T-cell (primary cell): Measurements from ENCODE around the gene FAM184A. TPM values are rescaled to one million over a fixed set of nuclear protein-coding genes. Genes with fewer than 3 reads are reported as not detected.
"Not testable (repeated sequence)": the region's sequence is repeated elsewhere in the genome, so short reads cannot be mapped to it uniquely, and the experiment has no call there.

Experiments
- ATAC-seq, 4 experiments: fragments of 200-7000 bp in 3 of 4; fragments of 150-1000 bp in 1 of 4; cut with Tn5 transposase; replicated peaks in 1 of 4; 1 replicate in 3 of 4; 2 replicates in 1 of 4; pipeline ENCODE4 v1.10.0; 2021; ENCODE audit warnings: moderate library complexity in 3 of 4, mild to moderate bottlenecking in 2 of 4, moderate number of reproducible peaks in 1 of 4
- CTCF ChIA-PET, 2 donors: fragments of 300-600 bp; sonication (Branson Sonifier 250); formaldehyde crosslinking; loops; one replicate each; lab custom pipeline; 2022; ENCODE audit warnings: antibody characterized with exemption in 2 of 2; lab: Charles Lee
- POLR2A ChIA-PET, 2 donors: fragments of 300-600 bp; sonication (Branson Sonifier 250); formaldehyde crosslinking; loops; one replicate each; lab custom pipeline; 2022; ENCODE audit warnings: antibody characterized with exemption in 2 of 2; lab: Charles Lee
- DNase-seq, 35 experiments: peaks; one replicate each; pipeline versions ENCODE4 v3.0.0 to v3.0.0-alpha.2; 2013 to 2023
- H3K27ac ChIP-seq: one replicate; pipeline ENCODE4 v1.5.1; 2013; ENCODE audit warnings: low read length
- H3K27me3 ChIP-seq, 2 experiments: replicated peaks in 1 of 2; 1 replicate in 1 of 2; 2 replicates in 1 of 2; pipeline versions ENCODE4 v1.6.1 to v1.7.0; 2013; ENCODE audit warnings: low read length in 1 of 2, mixed read lengths in 1 of 2; ENCODE audit not compliant: control insufficient read depth in 2 of 2, insufficient read depth in 2 of 2; ENCODE audit errors: extremely low read depth in 1 of 2
- H3K36me3 ChIP-seq, 2 donors: 1 replicate in 1 of 2; 2 replicates in 1 of 2; pipeline versions ENCODE4 v1.6.1 to v1.7.0; 2013; ENCODE audit warnings: low read length in 1 of 2; ENCODE audit not compliant: control insufficient read depth in 2 of 2, insufficient read depth in 1 of 2; ENCODE audit errors: extremely low read depth in 1 of 2
- H3K4me1 ChIP-seq, 2 experiments: 1 replicate in 1 of 2; 2 replicates in 1 of 2; pipeline versions ENCODE4 v1.6.1 to v1.7.0; 2013; ENCODE audit warnings: low read length in 2 of 2, mixed read lengths in 1 of 2; ENCODE audit not compliant: insufficient read depth in 2 of 2, control insufficient read depth in 1 of 2; ENCODE audit errors: extremely low read depth in 1 of 2
- H3K4me3 ChIP-seq, 2 donors: 1 replicate in 1 of 2; 2 replicates in 1 of 2; pipeline versions ENCODE4 v1.5.1 to v1.7.0; 2013; ENCODE audit warnings: mild to moderate bottlenecking in 2 of 2, low read length in 1 of 2, moderate library complexity in 1 of 2; ENCODE audit not compliant: control insufficient read depth in 1 of 2; ENCODE audit errors: extremely low read depth in 1 of 2
- H3K9me3 ChIP-seq: 2 replicates; pipeline ENCODE4 v1.7.0; 2013
- H3K27ac Mint-ChIP-seq, 2 donors: one replicate each; pipeline ENCODE4 v1.8.0; 2020 to 2021; ENCODE audit warnings: mild to moderate bottlenecking in 2 of 2, mixed read lengths in 2 of 2
- H3K27me3 Mint-ChIP-seq, 2 donors: one replicate each; pipeline ENCODE4 v1.8.0; 2021 to 2022; ENCODE audit warnings: mixed read lengths in 2 of 2
- H3K36me3 Mint-ChIP-seq: one replicate; pipeline ENCODE4 v1.8.0; 2021; ENCODE audit warnings: mixed read lengths
- H3K4me1 Mint-ChIP-seq, 3 donors: one replicate each; pipeline ENCODE4 v1.8.0; 2020 to 2022; ENCODE audit warnings: mixed read lengths in 3 of 3, mild to moderate bottlenecking in 1 of 3
- H3K4me3 Mint-ChIP-seq, 3 donors: one replicate each; pipeline ENCODE4 v1.8.0; 2020 to 2022; ENCODE audit warnings: mild to moderate bottlenecking in 3 of 3, mixed read lengths in 3 of 3, moderate library complexity in 3 of 3
- H3K9me3 Mint-ChIP-seq, 3 donors: one replicate each; pipeline ENCODE4 v1.8.0; 2020 to 2022; ENCODE audit warnings: mixed read lengths in 3 of 3
- WGBS: methylation state at CpG from one replicate; pipeline ENCODE4 v1.1.5; 2013; ENCODE audit warnings: missing lambda C conversion rate; ENCODE audit not compliant: insufficient coverage; 5-methylcytosine and 5-hydroxymethylcytosine counted together
- total RNA-seq, 35 experiments: library from RNA in 6 of 35; stranded (reverse) in 6 of 35; fragments of 120-200 nt in 1 of 35; gene quantifications; one replicate each; pipeline versions ENCODE4 v1.2.1 to v1.2.4 and lab custom pipeline; 2013 to 2026

Gene FAM184A
- total RNA-seq, 5 donors from 2014 or later (not counting 1 experiment from before 2014, with no cell fraction given) = 3.6 to 6.4 (median 5.1) TPM

DNA sequence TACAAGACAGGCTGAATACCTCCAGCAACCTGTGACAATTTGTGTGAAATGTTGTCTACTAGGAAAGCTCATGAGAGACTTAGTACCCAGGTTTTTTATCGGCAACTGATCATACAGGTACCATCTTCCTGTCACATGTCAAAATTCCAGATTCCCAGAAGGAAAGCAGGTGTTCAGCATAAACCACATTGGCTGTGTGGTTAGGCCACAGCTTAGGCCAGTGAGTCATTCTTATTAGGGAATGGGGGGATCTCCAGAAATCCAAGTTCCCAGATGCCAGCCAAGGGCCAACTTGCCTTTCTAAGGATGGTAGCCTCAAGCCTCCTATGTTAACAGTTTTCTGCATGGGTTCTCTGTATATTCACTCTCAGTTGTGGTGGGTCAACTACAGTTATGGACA is 65.9 kb downstream of the FAM184A start:
- Mint-ChIP-seq H3K4me3 (no peak overlapping the region), H3K36me3 (peaks cover 32% of the 10 kb centered on the region), H3K27ac (no peak overlapping the region), H3K4me1 (no peaks in the 10 kb centered on the region), H3K27me3 (no peaks in the 10 kb centered on the region), H3K9me3 (peaks cover 0 to 11% (median 7%) of the 10 kb centered on the region in 3 donors)
- Histone ChIP-seq H3K36me3 (no peaks in the 10 kb centered on the region), H3K4me1 (no peaks in the 10 kb centered on the region), H3K27ac (no peak overlapping the region), H3K27me3 (no peaks in the 10 kb centered on the region), H3K9me3 (no peaks in the 10 kb centered on the region), H3K4me3 (no peak overlapping the region)
- WGBS = no CpG with 5 or more reads among the region's 1 CpG
- ChIA-PET CTCF (no interaction called here), POLR2A (no interaction called here)
- DNase-seq = no peak
- ATAC-seq = no peak

DNA sequence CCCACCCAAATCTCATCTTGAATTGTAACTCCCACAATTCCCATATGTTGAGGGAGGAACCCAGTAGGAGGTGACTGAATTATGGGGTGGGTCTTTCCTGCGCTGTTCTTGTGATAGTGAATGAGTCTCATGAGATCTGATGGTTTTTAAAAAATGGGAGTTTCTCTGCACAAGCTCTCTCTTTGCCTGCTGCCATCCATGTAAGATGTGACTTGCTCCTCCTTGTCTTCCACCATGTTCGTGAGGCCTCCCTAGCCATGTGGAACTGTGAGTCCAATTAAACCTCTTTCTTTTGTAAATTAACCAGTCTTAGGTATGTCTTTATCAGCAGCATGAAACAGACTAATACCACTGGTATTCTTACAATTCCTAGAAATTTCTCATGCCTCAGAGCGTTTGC is 69.2 kb downstream of the FAM184A start:
- H3K9me3 Mint-ChIP-seq = peaks cover 0 to 11% (median 7%) of the 10 kb centered on the region in 3 donors
- POLR2A ChIA-PET, H3K36me3 ChIP-seq, H3K9me3 ChIP-seq, H3K4me1 ChIP-seq, DNase-seq, H3K27me3 Mint-ChIP-seq, H3K27me3 ChIP-seq, H3K4me3 Mint-ChIP-seq, H3K4me3 ChIP-seq, CTCF ChIA-PET, H3K27ac Mint-ChIP-seq, H3K4me1 Mint-ChIP-seq, H3K27ac ChIP-seq, ATAC-seq: not testable (repeated sequence)
- 100% methylated on average over 2 of the region's 3 CpGs for WGBS
- H3K36me3 Mint-ChIP-seq = peaks cover 23% of the 10 kb centered on the region

DNA sequence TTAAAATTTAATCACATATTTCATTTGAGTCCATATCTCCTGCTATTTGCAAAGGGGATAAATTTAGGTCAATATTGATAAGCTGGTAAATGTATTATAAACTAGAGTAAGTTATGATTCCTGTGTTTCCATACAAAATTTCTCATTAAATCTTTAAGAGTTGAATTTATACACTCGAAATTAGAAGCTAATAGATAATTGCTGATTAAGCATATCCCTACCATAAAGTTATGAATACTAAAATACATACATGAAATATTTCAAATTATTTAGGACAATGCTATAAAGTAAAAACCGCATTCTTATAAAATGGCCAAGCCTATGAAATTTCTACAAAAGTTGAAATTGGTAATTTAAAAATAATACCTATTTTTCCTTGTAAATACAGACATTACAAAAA is 71.5 kb downstream of the FAM184A start:
- Mint-ChIP-seq H3K36me3 (peaks cover 23% of the 10 kb centered on the region), H3K9me3 (peaks cover 0 to 11% (median 7%) of the 10 kb centered on the region in 3 donors), H3K4me3 (no peak overlapping the region), H3K27ac (no peak overlapping the region), H3K4me1 (no peaks in the 10 kb centered on the region), H3K27me3 (no peaks in the 10 kb centered on the region)
- no peak for ATAC-seq
- WGBS = no CpG with 5 or more reads among the region's 2 CpGs
- DNase-seq = no peak
- CTCF ChIA-PET = interaction anchor here in 1 of 2 donors (1.2 kb wide), 1 partner anchor 104 kb away, joined by 4 read pairs; no protein-coding TSS in a partner anchor
- Histone ChIP-seq H3K9me3 (no peaks in the 10 kb centered on the region), H3K4me3 (no peak overlapping the region), H3K27ac (no peak overlapping the region), H3K27me3 (no peaks in the 10 kb centered on the region), H3K4me1 (no peaks in the 10 kb centered on the region), H3K36me3 (no peaks in the 10 kb centered on the region)
- POLR2A ChIA-PET = interaction anchor here in 1 of 2 donors (0.7 kb wide), 1 partner anchor 206 kb away, joined by 4 read pairs; no protein-coding TSS in a partner anchor

DNA sequence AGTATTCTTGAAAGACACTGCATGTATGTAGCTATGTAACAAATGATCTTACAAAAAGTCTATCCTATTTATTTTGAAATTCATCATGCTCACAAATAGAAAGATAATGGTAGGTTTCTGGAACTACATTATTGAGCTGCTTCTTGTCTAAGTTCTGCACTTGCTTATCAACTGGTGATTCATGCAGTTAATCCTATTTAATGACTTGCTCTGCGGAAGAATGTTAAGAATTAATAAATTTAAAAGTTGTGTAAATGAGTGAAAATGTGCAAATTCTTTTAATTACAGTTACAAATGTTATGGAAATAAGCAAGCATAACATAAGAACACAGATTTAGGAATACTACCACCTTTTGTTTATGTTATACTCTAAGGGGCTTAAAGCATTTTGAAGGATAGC is 76.4 kb downstream of the FAM184A start:
- POLR2A ChIA-PET = no interaction called here
- no peak overlapping the region for H3K27ac Mint-ChIP-seq
- no peaks in the 10 kb centered on the region for H3K27me3 Mint-ChIP-seq
- peaks cover 5 to 11% (median 8%) of the 10 kb centered on the region in 3 donors for H3K4me1 Mint-ChIP-seq
- Histone ChIP-seq H3K36me3 (no peaks in the 10 kb centered on the region), H3K4me1 (no peaks in the 10 kb centered on the region), H3K9me3 (no peaks in the 10 kb centered on the region), H3K4me3 (no peak overlapping the region), H3K27me3 (no peaks in the 10 kb centered on the region), H3K27ac (no peak overlapping the region)
- ATAC-seq (no peak), DNase-seq (no peak)
- H3K9me3 Mint-ChIP-seq = no peaks in the 10 kb centered on the region
- H3K4me3 Mint-ChIP-seq = no peak overlapping the region
- peaks cover 8% of the 10 kb centered on the region for H3K36me3 Mint-ChIP-seq
- CTCF ChIA-PET = interaction anchor here in 1 of 2 donors (1.1 kb wide), 1 partner anchor 12 kb away, joined by 3 read pairs; no protein-coding TSS in a partner anchor
- WGBS = no CpG with 5 or more reads among the region's 1 CpG

DNA sequence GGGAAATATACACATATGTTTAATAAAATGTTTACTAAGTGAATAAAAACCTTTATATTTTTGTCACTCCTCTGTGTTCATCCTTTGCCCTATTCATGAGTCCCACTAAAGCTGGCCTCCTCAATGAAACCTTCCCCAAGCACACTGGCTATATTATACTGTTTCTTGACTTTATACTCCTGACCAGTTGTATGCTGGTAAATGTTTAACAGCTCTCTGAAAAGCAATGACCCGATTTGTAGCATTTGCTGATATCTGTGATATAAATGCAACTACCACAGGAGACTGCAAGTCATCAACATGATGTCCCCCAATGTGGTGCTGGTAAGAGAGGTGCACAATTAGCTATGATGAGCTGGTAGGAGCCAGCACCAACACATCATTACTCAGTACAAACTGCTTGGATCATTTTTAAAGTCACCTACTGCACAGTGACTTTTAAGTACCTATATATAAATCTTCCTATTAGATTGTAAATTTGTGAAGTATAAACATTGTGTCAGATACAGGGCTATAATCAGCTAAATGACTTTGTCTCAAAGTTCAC is 78.9 kb downstream of the FAM184A start:
- DNase-seq (no peak), ATAC-seq (no peak)
- Mint-ChIP-seq H3K27ac (no peak overlapping the region), H3K27me3 (no peaks in the 10 kb centered on the region), H3K4me1 (peaks cover 5 to 11% (median 8%) of the 10 kb centered on the region in 3 donors), H3K9me3 (no peaks in the 10 kb centered on the region), H3K4me3 (no peak overlapping the region), H3K36me3 (peaks cover 5% of the 10 kb centered on the region)
- POLR2A ChIA-PET = no interaction called here
- CTCF ChIA-PET = no interaction called here
- no peak overlapping the region for H3K4me3 ChIP-seq
- H3K36me3 ChIP-seq = no peaks in the 10 kb centered on the region
- H3K27ac ChIP-seq = no peak overlapping the region
- 100% methylated on average over 1 of the region's 1 CpG for WGBS
- H3K27me3 ChIP-seq = no peaks in the 10 kb centered on the region
- no peaks in the 10 kb centered on the region for H3K9me3 ChIP-seq
- H3K4me1 ChIP-seq = no peaks in the 10 kb centered on the region

GRCh38 chr6:118997426-118997825 is 81.0 kb downstream of the FAM184A start:
- H3K27ac Mint-ChIP-seq, POLR2A ChIA-PET, H3K27me3 ChIP-seq, H3K36me3 Mint-ChIP-seq, ATAC-seq, H3K9me3 Mint-ChIP-seq, H3K27me3 Mint-ChIP-seq, H3K4me1 ChIP-seq, H3K36me3 ChIP-seq, H3K4me3 ChIP-seq, H3K27ac ChIP-seq, DNase-seq, H3K4me3 Mint-ChIP-seq, H3K9me3 ChIP-seq: not testable (repeated sequence)
- H3K4me1 Mint-ChIP-seq = peaks cover 5 to 11% (median 8%) of the 10 kb centered on the region in 3 donors
- 100% methylated on average over 1 of the region's 3 CpGs for WGBS
- CTCF ChIA-PET = interaction anchor here in 1 of 2 donors (0.6 kb wide), 1 partner anchor 9 kb away, joined by 3 read pairs; no protein-coding TSS in a partner anchor
